NK-92 treated with Interleukin-12 subunit alpha and Interleukin-12 subunit beta, amount 100 ng/mL, for 24 hours (cell line): ENCODE data around the gene SPECC1.
"Not testable (repeated sequence)": the region's sequence is repeated elsewhere in the genome, so short reads cannot be mapped to it uniquely, and the experiment has no call there.

Source experiments
- DNase-seq: peaks from one replicate; lab custom pipeline; 2025; lab: John Stamatoyannopoulos, UW

The SPECC1 gene

GRCh38 chr17:20071824-20072691, 62.9 kb downstream of the SPECC1 start:
- DNase-seq: no peak

- no peak for DNase-seq
These were observed 63.5 kb downstream of the SPECC1 start for GRCh38 chr17:20072692-20072992.

DNA sequence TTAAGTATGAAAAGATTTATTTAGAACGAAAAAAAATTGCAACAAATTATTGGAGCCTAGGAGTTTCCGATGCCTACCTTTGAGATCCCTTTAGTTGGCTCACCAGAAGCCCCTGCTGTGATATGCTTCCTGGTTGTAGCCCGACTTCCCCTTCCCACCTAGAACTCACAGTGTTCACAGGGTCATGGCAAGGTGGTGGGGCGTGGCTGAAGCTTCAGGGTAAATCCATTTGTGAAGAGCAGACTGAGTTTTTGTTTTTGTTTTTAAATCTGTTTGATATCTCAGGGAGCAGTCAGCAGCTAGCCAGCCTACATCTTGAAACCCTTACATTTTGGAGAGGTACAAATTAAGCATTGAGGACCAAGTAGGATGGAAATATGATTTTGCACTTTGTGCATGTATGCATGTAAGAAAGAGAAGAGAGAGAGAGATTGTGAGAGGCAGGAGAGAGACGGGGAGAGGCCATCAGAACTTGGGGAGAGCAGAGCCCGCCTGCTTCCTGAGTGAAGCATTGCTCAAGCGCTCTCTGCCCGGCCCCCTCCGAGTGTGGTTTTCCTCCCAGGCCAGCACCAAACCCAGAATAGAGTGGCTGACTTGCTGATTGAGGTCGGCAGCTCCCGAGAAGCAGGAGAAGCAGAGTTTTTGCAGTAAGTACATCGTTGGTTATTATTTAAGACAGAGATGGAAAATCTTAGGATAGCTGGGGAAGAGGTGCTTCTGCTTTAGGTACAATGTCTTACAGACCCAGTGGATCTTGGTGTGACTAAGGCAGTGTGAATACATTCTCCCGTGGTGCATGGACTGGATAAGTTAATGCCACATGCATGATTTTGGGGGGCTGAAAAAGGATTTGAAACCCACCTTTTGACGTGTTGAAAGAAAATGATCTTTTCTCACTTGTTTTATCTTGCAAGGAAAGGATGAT, 64.2 kb downstream of the SPECC1 start:
- DNase-seq: peak; percentile 4

GRCh38 chr17:20074001-20074400, 64.8 kb downstream of the SPECC1 start:
- DNase-seq: no peak

GRCh38 chr17:20074489-20074888, 65.3 kb downstream of the SPECC1 start:
- DNase-seq: no peak

- not testable (repeated sequence) for DNase-seq
These were observed 67.0 kb downstream of the SPECC1 start for GRCh38 chr17:20076137-20076536.

DNA sequence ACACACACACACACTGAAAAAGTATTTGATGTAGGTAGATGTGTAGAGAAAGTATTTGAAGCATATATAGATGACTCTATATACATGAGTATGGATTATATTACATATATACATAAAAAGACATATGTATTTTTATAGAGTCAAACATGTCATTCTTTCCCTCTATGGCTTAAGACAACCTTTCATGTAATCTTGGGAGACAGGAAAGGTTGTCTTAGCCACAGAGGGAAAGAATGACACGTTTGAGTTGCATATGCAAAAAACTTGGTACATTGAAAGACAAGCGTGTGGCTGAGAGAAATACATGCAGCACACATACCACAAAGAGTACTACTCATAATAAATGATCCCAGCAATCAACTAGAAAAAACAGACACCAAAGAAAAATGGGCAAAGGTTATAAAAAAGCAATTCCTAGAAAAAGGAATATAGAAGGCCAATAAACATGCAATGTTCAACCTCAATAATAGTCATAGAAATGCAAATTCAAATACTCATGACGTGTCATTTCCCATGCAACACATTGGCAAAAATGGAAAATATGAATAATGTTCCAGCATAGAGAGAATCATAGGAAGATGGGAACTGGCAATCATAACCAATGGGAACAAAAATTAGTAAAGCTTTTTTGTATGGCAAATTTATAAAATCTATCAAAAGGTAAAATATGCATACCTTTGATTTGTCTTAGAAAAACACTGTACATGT, 69.0 kb downstream of the SPECC1 start:
- no peak for DNase-seq

DNA sequence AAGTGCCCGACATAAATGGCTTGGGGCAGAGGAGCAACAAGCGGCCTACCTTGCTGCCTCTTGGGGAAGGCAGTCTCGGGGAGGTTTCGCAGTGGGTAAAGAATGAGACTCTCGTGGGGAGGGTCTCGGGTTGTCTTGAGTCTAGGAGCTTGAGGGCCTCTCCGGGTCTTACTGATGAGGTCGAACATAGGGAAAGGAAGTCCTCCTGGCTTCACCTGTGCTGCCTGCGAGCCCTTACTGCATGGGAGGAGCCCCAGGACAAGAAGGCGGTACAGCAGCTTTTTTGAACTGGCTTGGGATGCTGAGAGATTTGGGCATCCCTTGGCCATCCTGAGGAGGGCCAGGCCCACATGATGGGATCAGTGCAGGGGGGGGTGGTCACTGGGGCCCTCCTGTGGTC, 71.4 kb downstream of the SPECC1 start:
- DNase-seq: no peak

DNA sequence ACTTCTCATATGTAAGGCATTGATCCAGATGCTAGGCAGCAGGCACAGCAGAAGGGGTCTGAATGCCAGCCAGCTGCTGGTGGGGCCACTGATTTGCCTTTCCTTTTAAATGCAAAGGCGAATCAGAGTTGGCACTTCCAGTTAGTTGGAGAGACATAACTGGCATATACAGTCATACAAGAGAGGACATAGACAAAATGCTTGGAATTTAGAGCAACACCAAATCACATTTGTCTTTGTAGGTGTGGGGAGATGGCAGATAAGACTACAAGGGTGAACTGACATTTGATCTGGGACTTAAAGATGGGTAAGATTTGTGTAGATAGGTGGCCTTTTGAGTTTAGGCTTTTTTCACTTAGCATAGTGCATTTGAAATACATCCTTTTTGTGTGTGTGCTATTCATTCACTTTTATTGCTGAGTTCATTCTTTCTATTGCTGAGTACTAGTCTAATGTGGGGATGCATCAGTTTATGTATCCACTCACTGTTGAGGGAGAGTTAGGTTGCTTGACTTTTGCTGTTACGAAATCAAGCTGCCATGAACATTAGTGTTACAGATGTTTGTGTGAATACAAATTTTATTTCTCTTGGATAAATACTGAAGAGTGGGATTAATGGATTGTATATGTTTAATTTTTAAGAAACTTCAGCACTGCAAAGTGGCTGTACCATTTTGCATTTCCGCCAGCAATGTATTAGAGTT, 74.1 kb downstream of the SPECC1 start:
- DNase-seq: no peak

- DNase-seq: no peak
These were observed 75.6 kb downstream of the SPECC1 start for GRCh38 chr17:20084621-20085282.

DNA sequence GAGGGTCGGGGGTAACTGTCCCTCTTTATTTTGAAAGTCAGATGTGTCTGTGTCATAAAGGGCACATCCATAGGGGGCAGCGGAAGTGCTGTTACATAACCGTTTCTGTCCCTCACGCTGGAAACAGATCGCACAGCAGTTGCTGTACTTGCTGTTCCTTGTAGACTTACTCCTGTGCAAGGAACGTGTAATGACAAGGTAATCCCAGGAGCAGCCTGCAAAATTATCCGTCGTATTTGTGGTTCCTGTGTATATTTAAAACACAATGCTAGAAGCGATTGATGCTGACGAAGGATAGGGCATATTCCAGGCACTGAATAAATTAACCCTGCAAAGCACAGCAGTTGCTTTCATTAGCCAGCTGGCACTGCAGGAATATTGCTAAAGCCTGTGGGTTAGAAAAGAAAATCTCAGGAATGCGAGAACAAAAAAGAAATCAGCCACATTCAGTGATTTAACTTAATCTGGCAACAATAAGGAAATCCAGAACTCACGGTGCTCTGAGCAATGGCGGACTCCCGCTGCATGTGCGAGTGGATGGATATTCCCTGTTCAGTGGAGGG, 76.2 kb downstream of the SPECC1 start:
- no peak for DNase-seq

- DNase-seq: no peak
These were observed 77.4 kb downstream of the SPECC1 start for GRCh38 chr17:20086416-20087076.

DNA sequence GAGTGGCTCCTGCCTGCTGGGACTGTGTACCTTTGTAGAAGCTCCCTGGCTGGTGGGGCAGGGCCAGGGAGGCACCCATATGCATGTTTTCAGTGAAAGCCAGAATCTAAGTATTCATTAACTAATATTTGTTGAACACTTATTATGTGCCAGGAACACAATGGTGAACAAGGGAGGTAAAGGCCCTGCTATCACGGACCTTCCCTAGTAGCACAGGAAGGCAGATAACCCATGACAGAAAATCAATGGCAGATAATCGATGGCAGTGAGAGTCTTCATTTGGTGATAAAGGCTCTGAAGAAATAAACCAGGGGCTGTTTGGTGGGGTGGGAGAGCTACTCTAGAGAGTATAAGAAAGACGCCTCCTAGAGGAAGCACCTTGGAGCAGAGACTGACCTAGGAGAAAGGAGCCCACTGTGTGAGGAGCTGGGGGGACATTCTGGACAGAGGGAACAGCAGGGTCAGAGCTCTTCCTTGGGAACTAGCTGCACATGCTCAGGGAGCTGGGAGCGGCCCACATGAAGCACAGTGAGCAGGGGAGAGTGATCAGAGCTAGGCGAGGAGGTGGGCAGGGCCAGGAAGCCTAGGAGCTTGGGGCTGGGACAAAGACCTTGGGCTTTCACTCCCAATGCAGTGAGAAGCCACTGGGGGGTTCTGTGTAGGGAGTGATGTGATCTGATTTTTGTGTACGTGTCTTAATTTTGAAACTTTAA, 78.5 kb downstream of the SPECC1 start:
- DNase-seq: no peak

GRCh38 chr17:20089756-20090547, 80.8 kb downstream of the SPECC1 start:
- DNase-seq: no peak

DNA sequence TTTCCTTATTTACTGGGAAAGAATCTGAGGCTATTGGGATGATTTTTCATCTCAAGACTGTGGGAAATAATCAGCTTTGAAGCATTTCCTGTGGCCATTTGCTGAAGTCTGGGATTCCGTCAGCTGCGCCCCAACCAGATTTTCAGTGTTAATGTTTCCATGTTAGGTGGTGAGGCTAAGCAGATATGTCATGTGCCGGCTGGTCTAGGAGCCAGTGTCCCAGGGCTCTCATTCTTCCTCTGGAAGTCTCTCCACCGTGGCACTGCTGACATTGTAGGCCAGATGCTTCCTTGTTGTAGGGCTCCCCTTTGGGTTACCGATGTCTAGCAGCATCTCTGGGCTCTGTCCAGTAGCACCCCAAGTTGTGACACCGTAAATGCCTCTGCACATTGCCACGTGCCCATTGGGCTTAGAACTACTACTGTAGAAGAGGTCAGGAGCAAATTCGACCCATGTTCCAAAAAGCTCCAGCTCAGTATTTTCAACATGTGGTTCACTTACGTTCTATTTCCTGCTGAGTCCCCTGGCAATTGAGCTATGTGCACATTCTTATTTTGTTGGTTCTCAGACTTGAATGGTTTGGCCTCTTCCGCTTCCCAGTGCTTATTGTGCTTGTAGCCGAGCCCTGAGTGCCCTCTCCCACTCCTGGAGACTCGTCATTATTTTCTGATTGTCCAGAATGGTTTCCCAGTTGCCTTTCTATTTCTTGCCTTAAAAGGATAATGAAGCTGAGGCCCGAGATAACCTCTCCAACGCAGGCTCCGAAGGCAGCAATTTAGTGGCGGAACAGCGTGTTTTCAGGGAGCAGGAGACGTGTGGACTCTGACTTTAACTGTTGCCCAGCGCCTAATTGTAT, 82.2 kb downstream of the SPECC1 start:
- DNase-seq: no peak

- DNase-seq: no peak
These were observed 83.2 kb downstream of the SPECC1 start for GRCh38 chr17:20092261-20092867.

- DNase-seq: no peak
These were observed 83.9 kb downstream of the SPECC1 start for GRCh38 chr17:20092973-20093626.
